ENCODE results near the gene CFAP410. TPM values are rescaled to one million over a fixed set of nuclear protein-coding genes. Genes with fewer than 3 reads are reported as not detected.

Gene CFAP410
- total and polyA plus RNA-seq, 2 of the 13 experiments (the other 11 are each of a cell fraction or from before 2014, with no cell fraction given), result 8.0 to 20.1 TPM

GRCh38 chr21:44370027-44370735 lies 31.0 kb upstream of the CFAP410 start (continued):
- no peak for TF ChIP-seq THAP9 (CRISPR knock-in tag; IDR thresholded peaks at IDR 0.05; ENCODE audit: borderline replicate concordance)
- no peak for TF ChIP-seq CERS6 (CRISPR knock-in tag; IDR thresholded peaks at IDR 0.05)
- no peak for TF ChIP-seq ZNF484 (CRISPR knock-in tag; IDR thresholded peaks at IDR 0.05; ENCODE audit: borderline replicate concordance, low read depth)
- no peak for TF ChIP-seq MAF1 (CRISPR knock-in tag; IDR thresholded peaks at IDR 0.05; ENCODE audit: borderline replicate concordance)
- no peak for TF ChIP-seq ZBTB39 (CRISPR knock-in tag; IDR thresholded peaks at IDR 0.05)
- TF ChIP-seq BORCS8-MEF2B (CRISPR knock-in tag; IDR thresholded peaks at IDR 0.05), result no peak
- TF ChIP-seq ZSCAN31 (CRISPR knock-in tag; IDR thresholded peaks at IDR 0.05; ENCODE audit: low read depth), result no peak
- TF ChIP-seq MYC (CRISPR knock-in tag; IDR thresholded peaks at IDR 0.05; ENCODE audit: borderline replicate concordance), result peak; percentile 61; the same call in 1 of the 2 replicates
- TF ChIP-seq KLF11 (CRISPR knock-in tag; IDR thresholded peaks at IDR 0.05), result no peak
- TF ChIP-seq WIZ (CRISPR knock-in tag; IDR thresholded peaks at IDR 0.05), result no peak
- no peak for TF ChIP-seq MTF1 (CRISPR knock-in tag; IDR thresholded peaks at IDR 0.05)
- TF ChIP-seq HNRNPH1 (optimal IDR thresholded peaks at IDR 0.05; ENCODE audit: low read depth, low read length), result no peak
- no peak for TF ChIP-seq ZNF567 (CRISPR knock-in tag; IDR thresholded peaks at IDR 0.05; ENCODE audit: borderline replicate concordance)
- peak; percentile 80 for TF ChIP-seq PAXIP1 (CRISPR knock-in tag; conservative IDR thresholded peaks at IDR 0.05)
- no peak for TF ChIP-seq ZNF879 (CRISPR knock-in tag; IDR thresholded peaks at IDR 0.05)
- TF ChIP-seq ZNF24 (IDR thresholded peaks at IDR 0.05), result no peak
- no peak for TF ChIP-seq DMTF1 (CRISPR knock-in tag; IDR thresholded peaks at IDR 0.05)
